GM21367 (cell line): ENCODE measurements around the gene ULBP3.
"Not testable (repeated sequence)": the region's sequence is repeated elsewhere in the genome, so short reads cannot be mapped to it uniquely, and the experiment has no call there.

Source experiments
- ATAC-seq: cut with Tn5 transposase; IDR thresholded peaks from one replicate; pipeline ENCODE4 v1.9.1; 2021; ENCODE audit not compliant: unreplicated experiment

Gene ULBP3

DNA sequence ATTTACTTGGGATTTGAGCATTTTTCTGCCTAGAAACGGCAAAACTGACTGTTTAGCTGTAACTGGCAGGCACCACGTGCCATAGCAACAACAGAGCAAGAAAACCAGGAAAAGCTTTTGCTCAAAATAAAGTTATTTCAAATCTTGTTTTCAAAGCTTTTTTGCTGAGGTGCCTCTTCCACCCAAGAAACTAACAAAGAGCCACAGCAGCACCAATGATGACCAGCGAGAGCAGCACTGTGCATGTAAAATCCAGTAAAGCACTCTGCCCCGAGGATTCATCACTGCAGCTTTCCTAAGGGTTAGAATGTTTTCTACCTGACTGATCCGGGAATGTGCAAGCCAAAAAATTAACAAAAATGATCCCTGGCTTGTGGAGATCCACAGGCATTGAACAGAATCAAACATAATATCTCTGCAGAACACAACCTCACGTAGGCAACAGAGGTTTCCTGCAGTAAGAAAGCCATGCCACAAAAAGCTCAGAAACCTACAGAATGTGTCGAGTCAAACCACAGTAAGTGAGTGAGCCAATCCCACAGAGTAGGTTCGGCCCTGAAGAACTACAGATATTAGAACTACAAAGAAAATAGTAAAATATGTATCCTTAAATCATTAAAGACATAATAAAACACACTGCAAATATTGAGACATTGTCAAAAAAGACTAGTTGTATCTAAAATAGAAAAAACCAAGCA lies 7.4 kb upstream of the ULBP3 start:
- ATAC-seq: no peak

GRCh38 chr6:150075034-150075421 lies 6.1 kb upstream of the ULBP3 start:
- no peak for ATAC-seq

DNA sequence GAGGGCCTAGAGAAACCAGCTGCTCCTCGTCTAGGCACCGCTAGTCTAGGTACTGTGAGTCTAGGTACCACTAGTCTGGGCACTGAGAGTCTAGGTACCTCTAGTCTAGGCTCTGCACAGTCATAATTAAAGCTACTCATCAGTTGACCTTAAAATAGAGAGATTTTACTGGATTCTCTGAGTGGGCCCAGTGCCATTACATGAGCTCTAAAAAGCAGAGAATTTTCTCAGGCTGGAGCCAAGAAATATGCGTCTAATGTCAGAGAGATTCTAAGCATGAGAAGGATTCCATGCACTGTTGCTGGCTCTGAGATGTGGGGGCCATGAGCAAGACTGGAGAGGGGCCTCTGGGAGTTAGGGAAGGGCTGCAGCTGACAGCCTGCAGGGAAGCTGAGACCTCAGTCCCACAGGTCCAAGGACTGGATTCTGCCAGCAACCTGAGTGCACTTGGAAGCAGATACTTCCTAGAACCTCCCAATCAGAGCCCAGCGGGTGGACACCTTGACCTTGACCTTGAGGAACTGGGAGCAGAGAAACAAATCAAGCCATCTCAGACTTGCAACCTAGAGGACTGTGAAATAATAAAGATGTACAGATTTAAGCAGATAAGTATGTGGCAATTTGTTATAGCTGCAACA lies 5.6 kb upstream of the ULBP3 start:
- not testable (repeated sequence) for ATAC-seq

DNA sequence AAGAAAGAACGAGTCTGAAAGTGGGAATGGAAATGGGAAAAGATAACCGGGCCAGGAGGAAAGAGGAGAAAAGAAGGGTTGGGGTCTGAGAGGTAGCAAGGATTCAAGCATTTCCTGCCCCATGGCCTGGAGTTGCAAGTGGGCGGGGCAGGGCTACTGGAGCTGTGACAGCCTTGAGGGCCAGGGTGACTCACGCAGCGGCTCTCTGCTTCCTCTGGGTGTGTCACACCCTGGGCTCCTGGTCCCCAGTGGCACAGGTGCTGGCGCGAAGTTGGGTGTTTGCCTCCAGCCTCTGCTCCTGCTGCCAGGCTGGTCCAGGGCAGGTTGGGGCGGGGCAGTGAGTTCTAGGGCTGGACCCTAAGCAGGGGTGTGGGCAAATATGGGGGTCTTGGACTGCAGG lies 3.3 kb upstream of the ULBP3 start:
- no peak for ATAC-seq

GRCh38 chr6:150070236-150070818 lies 1.4 kb upstream of the ULBP3 start:
- no peak for ATAC-seq

GRCh38 chr6:150069706-150070105 lies 785 bp upstream of the ULBP3 start:
- ATAC-seq: no peak

GRCh38 chr6:150068151-150068550 lies 770 bp downstream of the ULBP3 start:
- no peak for ATAC-seq

DNA sequence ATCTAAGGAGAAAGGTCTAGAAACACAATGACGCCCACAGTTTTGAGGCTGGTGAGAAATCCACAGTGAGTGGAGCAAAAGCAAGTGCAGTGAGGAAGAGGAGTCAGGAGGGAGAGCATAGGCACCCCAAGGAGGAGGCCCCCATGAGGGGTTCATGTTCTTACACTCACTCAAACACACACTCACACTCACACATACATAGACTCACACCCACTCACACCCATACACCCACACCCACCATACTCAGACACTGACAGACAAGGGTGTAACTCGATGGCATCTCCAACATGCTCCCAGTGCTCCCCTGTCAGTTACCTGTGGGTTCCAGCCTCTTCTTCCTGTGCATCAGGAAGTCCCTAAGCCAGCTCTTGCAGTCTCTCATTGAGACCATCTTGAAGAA lies 3.8 kb downstream of the ULBP3 start:
- no peak for ATAC-seq

DNA sequence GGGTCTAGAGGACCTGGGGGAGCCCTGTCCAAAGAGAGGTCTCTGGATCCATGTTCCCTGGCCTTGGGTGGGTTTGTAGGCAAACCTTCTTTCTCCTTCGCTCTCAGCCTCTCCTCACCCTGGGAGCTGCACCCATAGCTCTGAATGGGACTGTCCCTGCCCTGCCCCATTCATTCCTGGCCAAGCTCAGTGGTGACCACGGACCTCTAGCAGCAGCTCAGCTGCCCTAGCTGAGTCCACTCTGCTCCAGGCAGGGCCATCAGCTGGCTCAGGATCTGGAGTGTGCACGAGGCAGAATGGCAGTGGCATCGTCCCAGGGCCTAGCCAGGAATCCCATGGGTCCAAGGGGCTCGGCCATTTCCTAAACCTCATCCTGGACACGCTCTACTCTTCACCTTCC lies 5.3 kb downstream of the ULBP3 start:
- no peak for ATAC-seq

- ATAC-seq: not testable (repeated sequence)
Measured at GRCh38 chr6:150059973-150060372, 8.9 kb downstream of the ULBP3 start.

DNA sequence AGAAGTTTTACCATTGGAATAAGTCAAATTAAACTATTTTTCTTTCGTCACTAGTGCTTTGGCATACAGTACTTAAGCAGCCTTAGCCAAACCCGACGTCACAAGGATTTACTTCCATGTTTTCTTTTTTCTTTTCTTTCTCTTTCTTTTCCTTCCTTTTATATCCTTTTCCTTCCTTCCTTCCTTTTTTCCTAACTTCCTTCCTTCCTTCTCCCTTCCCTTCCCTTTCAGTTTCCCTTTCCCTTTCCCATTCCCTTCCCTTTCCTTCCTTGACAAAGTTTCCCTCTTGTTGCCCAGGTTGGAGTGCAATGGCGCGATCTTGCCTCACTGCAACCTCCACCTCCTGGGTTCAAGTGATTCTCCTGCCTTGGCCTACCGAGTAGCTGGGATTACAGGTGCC lies 9.9 kb downstream of the ULBP3 start:
- ATAC-seq: no peak

- ATAC-seq: no peak
Measured at GRCh38 chr6:150058231-150058792, 10.6 kb downstream of the ULBP3 start.

GRCh38 chr6:150057501-150057951 lies 11.4 kb downstream of the ULBP3 start:
- ATAC-seq: no peak

DNA sequence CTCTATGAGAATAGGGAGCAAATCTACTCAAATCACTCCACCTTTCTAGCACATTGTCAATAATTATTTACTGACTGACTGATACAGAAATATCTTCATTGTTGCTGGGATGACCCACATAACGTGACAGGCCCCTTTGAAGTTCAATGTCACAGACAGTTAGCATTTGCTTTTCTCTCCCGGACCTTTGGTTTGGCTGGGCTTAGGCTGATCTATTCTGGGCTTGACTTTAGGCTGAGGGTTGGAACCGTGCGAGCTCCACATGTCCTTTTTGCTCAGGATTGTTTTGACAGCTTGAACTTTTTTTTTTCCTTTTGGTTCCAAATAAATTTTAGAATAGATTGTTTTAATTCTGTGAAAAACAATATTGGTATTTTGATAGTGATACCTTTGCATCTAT lies 12.0 kb downstream of the ULBP3 start:
- ATAC-seq: no peak

DNA sequence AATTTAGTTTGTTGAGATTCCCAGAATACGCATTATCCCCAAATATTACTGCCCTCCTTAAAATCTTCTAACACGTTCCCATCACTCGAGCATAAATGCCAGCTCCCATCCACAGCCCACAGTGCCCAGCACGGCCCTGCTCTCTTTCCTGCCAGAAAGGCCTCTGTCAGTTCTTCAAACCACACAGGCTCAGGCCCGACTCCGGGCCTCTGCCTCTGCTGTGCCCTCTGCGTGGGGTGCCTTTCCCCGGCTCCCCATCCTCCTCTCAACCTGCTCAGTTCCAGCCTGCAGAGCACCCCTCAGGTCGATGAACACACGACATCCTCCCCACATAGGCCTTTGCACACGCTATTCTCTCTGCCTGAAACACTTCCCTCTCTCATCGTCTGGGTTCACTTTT lies 12.8 kb downstream of the ULBP3 start:
- ATAC-seq: no peak

- ATAC-seq: no peak
Measured at GRCh38 chr6:150055131-150055530, 13.8 kb downstream of the ULBP3 start.

- no peak for ATAC-seq
Measured at GRCh38 chr6:150053450-150053849, 15.5 kb downstream of the ULBP3 start.

- no peak for ATAC-seq
Measured at GRCh38 chr6:150050846-150051245, 18.1 kb downstream of the ULBP3 start.

DNA sequence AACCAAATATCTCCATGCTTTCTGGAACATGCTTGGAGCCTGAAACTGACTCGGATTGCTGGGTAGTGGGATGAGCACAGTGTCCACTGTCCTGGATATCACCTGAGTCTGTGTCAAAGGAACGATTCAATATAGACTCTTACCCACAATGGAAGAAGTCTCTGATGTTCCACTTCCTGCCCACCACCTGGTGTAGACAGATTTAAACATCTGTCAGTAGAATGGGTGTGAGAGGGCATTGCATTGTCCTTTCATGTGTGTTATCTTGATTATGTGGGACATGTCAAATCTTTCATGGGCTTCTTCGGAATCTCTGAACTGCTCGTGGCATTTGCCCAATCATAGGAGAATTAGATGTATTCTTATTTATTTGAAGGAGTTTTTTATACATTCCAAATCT lies 20.8 kb downstream of the ULBP3 start:
- no peak for ATAC-seq

DNA sequence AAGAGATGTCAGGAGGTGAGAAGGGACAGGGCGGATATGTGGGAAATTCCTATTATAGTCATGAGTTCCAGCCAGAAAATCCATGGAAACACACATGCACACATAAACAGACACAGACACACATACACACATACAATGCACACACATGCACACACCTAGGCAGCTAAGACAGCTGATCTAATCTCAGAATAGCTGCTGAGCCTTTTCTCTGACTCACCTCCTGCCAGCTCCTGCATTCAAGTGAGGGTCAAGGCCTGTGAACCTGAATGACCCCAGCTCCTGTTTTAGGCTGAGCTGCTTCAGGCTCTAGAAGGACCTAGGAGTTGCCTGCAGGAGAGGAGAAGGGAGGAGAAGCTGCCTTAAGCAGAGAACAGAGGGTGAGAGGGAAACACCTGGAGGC lies 22.0 kb downstream of the ULBP3 start:
- no peak for ATAC-seq

GRCh38 chr6:150044621-150045145 lies 24.2 kb downstream of the ULBP3 start:
- ATAC-seq: no peak
